IMR-90 (cell line): ENCODE data around the gene CFAP251. TPM values are rescaled to one million over a fixed set of nuclear protein-coding genes. Genes with fewer than 3 reads are reported as not detected.
A peak's percentile ranks its signal among the peaks of the same experiment; 100 is the strongest.

ENCODE experiments used
- ATAC-seq: fragments of 200-7000 bp; cut with Tn5 transposase; 2 replicates; pipeline ENCODE4 v1.9.1; 2020; ENCODE audit warnings: low read depth, mild to moderate bottlenecking, moderate library complexity
- BruUV-seq: library from RNA; stranded (reverse); fragments of 400-500 nt; replicated peaks from 2 replicates; lab custom pipeline; 2021; lab: Mats Ljungman, UMichigan
- CTCF ChIA-PET: fragments of 300-600 bp; formaldehyde crosslinking; extraction: SDS; loops from one replicate; lab custom pipeline; 2021; ENCODE audit warnings: antibody characterized with exemption; lab: Yijun Ruan, JAX
- POLR2A ChIA-PET: fragments of 300-600 bp; sonication (Branson Sonifier 250); formaldehyde crosslinking; loops from one replicate; lab custom pipeline; 2022; ENCODE audit warnings: antibody characterized with exemption; ENCODE audit not compliant: unreplicated experiment; lab: Charles Lee
- DNase-seq: peaks from one replicate; pipeline ENCODE4 v3.0.0; 2013
- H2AFZ ChIP-seq: replicated peaks from 2 replicates; pipeline ENCODE3; 2013; ENCODE audit warnings: low read length, mild to moderate bottlenecking; ENCODE audit not compliant: poor library complexity
- H2AK5ac ChIP-seq: 2 replicates; pipeline ENCODE4 v1.6.1; 2013; ENCODE audit warnings: low read depth, low read length, inconsistent platforms
- H2AK9ac ChIP-seq: replicated peaks from 2 replicates; pipeline ENCODE3; 2013; ENCODE audit warnings: mild to moderate bottlenecking, low read depth, low read length, moderate library complexity; ENCODE audit not compliant: poor library complexity
- H2BK120ac ChIP-seq: 2 replicates; pipeline ENCODE4 v1.6.1; 2013; ENCODE audit warnings: low read depth, low read length, inconsistent platforms
- H2BK15ac ChIP-seq: 3 replicates; pipeline ENCODE4 v1.6.1; 2013; ENCODE audit warnings: low read depth, low read length, inconsistent platforms
- H2BK20ac ChIP-seq: 2 replicates; pipeline ENCODE4 v1.6.1; 2013; ENCODE audit warnings: low read depth, mild to moderate bottlenecking, inconsistent platforms, low read length, moderate library complexity
- H2BK5ac ChIP-seq: 2 replicates; pipeline ENCODE4 v1.6.1; 2013; ENCODE audit warnings: mild to moderate bottlenecking, low read depth, low read length, inconsistent platforms; ENCODE audit not compliant: poor library complexity, severe bottlenecking
- H3K14ac ChIP-seq: replicated peaks from 2 replicates; pipeline ENCODE4 v1.6.1; 2013; ENCODE audit warnings: low read depth, low read length, inconsistent platforms
- H3K18ac ChIP-seq: 2 replicates; pipeline ENCODE4 v1.6.1; 2013; ENCODE audit warnings: low read depth, low read length, control low read depth
- H3K23ac ChIP-seq: 2 replicates; pipeline ENCODE4 v1.6.1; 2013; ENCODE audit warnings: low read depth, low read length, inconsistent platforms
- H3K27ac ChIP-seq: 2 replicates; pipeline ENCODE4 v1.5.1; 2013; ENCODE audit warnings: mild to moderate bottlenecking, control low read depth, low read length; ENCODE audit not compliant: insufficient read depth
- H3K27me3 ChIP-seq: 2 replicates; pipeline ENCODE4 v1.6.1; 2013; ENCODE audit warnings: low read length; ENCODE audit not compliant: control insufficient read depth, insufficient read depth
- H3K36me3 ChIP-seq: 2 replicates; pipeline ENCODE4 v1.6.1; 2013; ENCODE audit warnings: low read length, mixed read lengths; ENCODE audit not compliant: control insufficient read depth, insufficient read depth
- H3K4ac ChIP-seq: 2 replicates; pipeline ENCODE4 v1.6.1; 2013; ENCODE audit warnings: low read depth, low read length, inconsistent platforms
- H3K4me1 ChIP-seq: 2 replicates; pipeline ENCODE4 v1.6.1; 2013; ENCODE audit warnings: low read length, mixed read lengths; ENCODE audit not compliant: control insufficient read depth, insufficient read depth
- H3K4me2 ChIP-seq: 2 replicates; pipeline ENCODE4 v1.6.1; 2013; ENCODE audit warnings: low read depth, mild to moderate bottlenecking, control low read depth, low read length, moderate library complexity
- H3K4me3 ChIP-seq: 2 replicates; pipeline ENCODE4 v1.5.1; 2013; ENCODE audit warnings: low read depth, mild to moderate bottlenecking, control low read depth, low read length, moderate library complexity; ENCODE audit not compliant: insufficient read depth
- H3K56ac ChIP-seq: 2 replicates; pipeline ENCODE4 v1.6.1; 2013; ENCODE audit warnings: low read length, inconsistent platforms; ENCODE audit not compliant: insufficient read depth; ENCODE audit errors: extremely low read depth
- H3K79me1 ChIP-seq, 2 experiments: 2 replicates each; pipeline ENCODE4 v1.6.1; 2013; ENCODE audit warnings: low read length in 2 of 2, inconsistent platforms in 1 of 2, low read depth in 1 of 2
- H3K9ac ChIP-seq: 2 replicates; pipeline ENCODE4 v1.6.1; 2013; ENCODE audit warnings: low read depth, low read length, control low read depth
- H3K9me1 ChIP-seq: 2 replicates; pipeline ENCODE4 v1.6.1; 2013; ENCODE audit warnings: low read length, inconsistent platforms; ENCODE audit not compliant: insufficient read depth
- H3K9me3 ChIP-seq: 2 replicates; pipeline ENCODE4 v1.6.1; 2013; ENCODE audit warnings: low read length; ENCODE audit not compliant: control insufficient read depth, insufficient read depth
- H4K20me1 ChIP-seq: 2 replicates; pipeline ENCODE4 v1.6.1; 2013; ENCODE audit warnings: low read length, inconsistent platforms; ENCODE audit not compliant: insufficient read depth
- H4K5ac ChIP-seq: 2 replicates; pipeline ENCODE4 v1.6.1; 2013; ENCODE audit warnings: mild to moderate bottlenecking, low read depth, low read length, control low read depth
- H4K8ac ChIP-seq, 2 experiments: 2 replicates each; pipeline ENCODE4 v1.6.1; 2013; ENCODE audit warnings: low read depth in 2 of 2, low read length in 2 of 2, control low read depth in 1 of 2, inconsistent platforms in 1 of 2
- H4K91ac ChIP-seq: 2 replicates; pipeline ENCODE4 v1.6.1; 2013; ENCODE audit warnings: low read depth, low read length, inconsistent platforms; ENCODE audit not compliant: insufficient read depth
- BHLHE40 ChIP-seq: fragments of 150-350 bp; IDR thresholded peaks from 2 replicates; pipeline ENCODE4 v1.6.1; 2016; ENCODE audit warnings: mild to moderate bottlenecking, low read depth, low read length
- CHD1 ChIP-seq: IDR thresholded peaks from 2 replicates; pipeline ENCODE4 v1.6.1; 2012; ENCODE audit warnings: low read depth, low read length, improper control_type of control experiment
- MAFK ChIP-seq: IDR thresholded peaks from 2 replicates; pipeline ENCODE4 v1.6.1; 2012; ENCODE audit warnings: low read depth, low read length, improper control_type of control experiment
- MAZ ChIP-seq: IDR thresholded peaks from 2 replicates; pipeline ENCODE4 v1.6.1; 2012; ENCODE audit warnings: low read depth, mild to moderate bottlenecking, low read length, improper control_type of control experiment, moderate library complexity, borderline replicate concordance
- MXI1 ChIP-seq: IDR thresholded peaks from 2 replicates; pipeline ENCODE4 v1.6.1; 2012; ENCODE audit warnings: low read depth, mild to moderate bottlenecking, low read length, moderate library complexity, borderline replicate concordance
- POLR2A ChIP-seq: IDR thresholded peaks from 2 replicates; pipeline ENCODE4 v1.6.1; 2012; ENCODE audit warnings: mild to moderate bottlenecking, low read depth, low read length
- RAD21 ChIP-seq: IDR thresholded peaks from 2 replicates; pipeline ENCODE4 v1.6.1; 2012; ENCODE audit warnings: low read length, improper control_type of control experiment
- RCOR1 ChIP-seq: IDR thresholded peaks from 2 replicates; pipeline ENCODE4 v1.6.1; 2012; ENCODE audit warnings: mild to moderate bottlenecking, low read length, improper control_type of control experiment; ENCODE audit not compliant: insufficient replicate concordance
- RFX5 ChIP-seq: IDR thresholded peaks from 2 replicates; pipeline ENCODE4 v1.8.0; 2012; ENCODE audit warnings: low read depth, mild to moderate bottlenecking, low read length, moderate library complexity
- SMC3 ChIP-seq: fragments of 150-350 bp; IDR thresholded peaks from 2 replicates; pipeline ENCODE4 v1.6.1; 2016; ENCODE audit warnings: low read depth, mild to moderate bottlenecking, antibody characterized with exemption, low read length, moderate library complexity
- WGBS, 2 experiments: methylation state at CpG; one replicate each; pipeline versions ENCODE4 v1.1.5 to v1.1.7; 2013; ENCODE audit warnings: missing lambda C conversion rate in 2 of 2; ENCODE audit not compliant: insufficient read length in 1 of 2; ENCODE audit errors: extremely low coverage in 2 of 2; 5-methylcytosine and 5-hydroxymethylcytosine counted together
- dilution Hi-C: fragments of 300-500 bp; cut with HindIII; formaldehyde crosslinking; loops from one replicate; pipeline ENCODE4 v1.14.3; 2018; ENCODE audit warnings: low sequenced_read_pairs; ENCODE audit not compliant: unreplicated experiment
- in situ Hi-C: fragments of 300-500 bp; cut with MboI; formaldehyde crosslinking; loops from 3 replicates; pipeline ENCODE4 v1.14.3; 2019; ENCODE audit warnings: low sequenced_read_pairs, inconsistent platforms, mixed read lengths
- intact Hi-C: fragments of 100-400 bp; cut with micrococcal nuclease; formaldehyde crosslinking; loops from 2 replicates; pipeline ENCODE4 v1.10.0; 2022
- polyA plus RNA-seq, 3 experiments: library from polyadenylated mRNA; depleted of rRNA; stranded (reverse); fragments of >200 nt; gene quantifications; 2 replicates each; pipeline ENCODE4 v1.2.3, GENCODE V29; 2012; ENCODE audit warnings: low replicate concordance in 1 of 3
- total RNA-seq: library from RNA; depleted of rRNA; stranded (reverse); fragments of >200 nt; gene quantifications from 2 replicates; pipeline ENCODE4 v1.2.3, GENCODE V29; 2012
- TF ChIP-seq, protein P1 (sequence below): conservative IDR thresholded peaks from 2 replicates; pipeline ENCODE4 v1.5.1; 2012; ENCODE audit warnings: mild to moderate bottlenecking, low read depth, low read length, improper control_type of control experiment

CFAP251 gene
- total and polyA plus RNA-seq, 2 of the 4 experiments (the other 2 are of a cell fraction): 7.8 to 9.1 TPM

DNA sequence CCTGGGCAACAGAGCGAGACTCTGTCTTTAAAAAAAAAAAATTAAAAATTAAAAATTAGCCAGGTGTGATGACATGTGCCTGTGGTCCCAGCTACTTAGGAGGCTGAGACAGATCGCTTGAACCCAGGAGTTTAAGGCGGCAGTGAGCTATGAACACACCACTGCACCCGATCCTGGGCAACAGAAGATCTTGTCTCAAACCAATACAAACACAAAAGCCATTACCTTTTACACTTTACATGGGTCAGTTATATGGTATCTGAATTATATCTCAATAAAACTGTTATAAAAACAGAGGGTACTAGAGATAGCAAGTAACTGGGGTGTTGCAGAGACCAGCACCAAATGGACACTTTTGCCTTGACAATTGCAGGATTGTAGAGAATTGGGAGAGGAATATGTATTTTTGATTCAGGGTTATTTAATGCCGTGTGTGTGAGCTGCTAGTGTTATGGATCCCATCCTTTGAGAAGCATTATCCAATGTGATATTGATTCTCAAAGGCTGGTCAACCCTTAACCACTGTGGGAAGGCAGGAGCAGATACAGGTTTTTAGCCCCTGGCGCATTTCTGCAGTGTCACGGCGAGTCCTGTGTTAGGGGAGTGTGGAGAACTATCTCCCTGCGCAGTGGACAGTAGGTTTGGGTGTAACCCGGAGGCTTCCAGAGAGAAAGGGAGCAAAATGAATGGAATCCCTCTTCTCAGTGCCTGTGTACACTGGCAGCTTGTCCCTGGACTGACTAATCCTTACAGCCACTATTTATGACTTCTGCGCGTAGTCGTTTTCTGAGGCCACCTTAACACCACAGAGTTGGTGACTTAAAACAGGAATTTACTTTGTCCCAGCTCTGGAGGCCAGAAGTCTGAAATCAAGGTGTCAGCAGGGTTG lies 25.5 kb upstream of the CFAP251 start:
- peaks cover 18% of the 10 kb centered on the region for H3K36me3 ChIP-seq
- no peak overlapping the region for H3K4me2 ChIP-seq
- no peak overlapping the region for H3K9ac ChIP-seq
- DNase-seq (peak; percentile 10), ATAC-seq (no peak)
- H2BK15ac ChIP-seq: no peak overlapping the region
- ChIA-PET POLR2A (no interaction called here), CTCF (interaction anchor here (3.6 kb wide), 1 partner anchor 99 kb away, joined by 16 read pairs; the partner anchor contains the start of gene RHOF)
- H2AFZ ChIP-seq: no peak overlapping the region
- in situ Hi-C loops: no loop called here
- WGBS, 2 experiments: 91% methylated on average over 4 of the region's 13 CpGs; no CpG with 5 or more reads in 1 of the 2 experiments
- dilution Hi-C loops: no loop called here
- H2BK120ac ChIP-seq: no peak overlapping the region
- no peak overlapping the region for H3K14ac ChIP-seq
- H3K9me3 ChIP-seq: no peaks in the 10 kb centered on the region
- no peak overlapping the region for H2AK9ac ChIP-seq
- H3K27me3 ChIP-seq: no peaks in the 10 kb centered on the region
- no peak overlapping the region for H4K8ac ChIP-seq
- intact Hi-C loops: no loop called here
- H2BK5ac ChIP-seq: no peak overlapping the region
- no peak overlapping the region for H3K56ac ChIP-seq
- H4K5ac ChIP-seq: no peak overlapping the region
- peaks cover 14% of the 10 kb centered on the region; the same call in 1 of the 2 replicates for H3K9me1 ChIP-seq
- H2BK20ac ChIP-seq: no peak overlapping the region
- peaks cover 30% of the 10 kb centered on the region for H4K20me1 ChIP-seq
- H3K27ac ChIP-seq: no peak overlapping the region
- no peak overlapping the region for H3K23ac ChIP-seq
- TF ChIP-seq MXI1 (no peak), POLR2A (no peak), RAD21 (no peak), MAZ (no peak), MAFK (no peak), CHD1 (no peak), RCOR1 (no peak), BHLHE40 (no peak), RFX5 (no peak), SMC3 (no peak)
- TF ChIP-seq, protein P1, sequence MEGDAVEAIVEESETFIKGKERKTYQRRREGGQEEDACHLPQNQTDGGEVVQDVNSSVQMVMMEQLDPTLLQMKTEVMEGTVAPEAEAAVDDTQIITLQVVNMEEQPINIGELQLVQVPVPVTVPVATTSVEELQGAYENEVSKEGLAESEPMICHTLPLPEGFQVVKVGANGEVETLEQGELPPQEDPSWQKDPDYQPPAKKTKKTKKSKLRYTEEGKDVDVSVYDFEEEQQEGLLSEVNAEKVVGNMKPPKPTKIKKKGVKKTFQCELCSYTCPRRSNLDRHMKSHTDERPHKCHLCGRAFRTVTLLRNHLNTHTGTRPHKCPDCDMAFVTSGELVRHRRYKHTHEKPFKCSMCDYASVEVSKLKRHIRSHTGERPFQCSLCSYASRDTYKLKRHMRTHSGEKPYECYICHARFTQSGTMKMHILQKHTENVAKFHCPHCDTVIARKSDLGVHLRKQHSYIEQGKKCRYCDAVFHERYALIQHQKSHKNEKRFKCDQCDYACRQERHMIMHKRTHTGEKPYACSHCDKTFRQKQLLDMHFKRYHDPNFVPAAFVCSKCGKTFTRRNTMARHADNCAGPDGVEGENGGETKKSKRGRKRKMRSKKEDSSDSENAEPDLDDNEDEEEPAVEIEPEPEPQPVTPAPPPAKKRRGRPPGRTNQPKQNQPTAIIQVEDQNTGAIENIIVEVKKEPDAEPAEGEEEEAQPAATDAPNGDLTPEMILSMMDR: no peak
- no peak overlapping the region for H2AK5ac ChIP-seq
- H3K4ac ChIP-seq: no peak overlapping the region
- H3K79me1 ChIP-seq: peaks cover 29 to 60% of the 10 kb centered on the region in 2 experiments
- no TSS peak for BruUV-seq
- H3K18ac ChIP-seq: no peak overlapping the region
- peaks cover 19% of the 10 kb centered on the region for H3K4me1 ChIP-seq
- no peak overlapping the region for H4K91ac ChIP-seq
- no peak overlapping the region for H3K4me3 ChIP-seq
